Trophoblast cell (in vitro differentiated cells and primary cell): ENCODE measurements around the gene FGR.
A peak's percentile ranks its signal among the peaks of the same experiment; 100 is the strongest.
"Not testable (repeated sequence)": the region's sequence is repeated elsewhere in the genome, so short reads cannot be mapped to it uniquely, and the experiment has no call there.

Source experiments
- DNase-seq, 2 donors: peaks; one replicate each; pipeline ENCODE4 v3.0.0-alpha.2; 2016
- H2AFZ ChIP-seq: 2 replicates; pipeline ENCODE4 v1.6.1; 2013; ENCODE audit warnings: low read length, moderate library complexity, mild to moderate bottlenecking; ENCODE audit not compliant: insufficient read depth, poor library complexity
- H2AK5ac ChIP-seq: 2 replicates; pipeline ENCODE4 v1.6.1; 2013; ENCODE audit warnings: mild to moderate bottlenecking, low read length
- H2BK120ac ChIP-seq: 2 replicates; pipeline ENCODE4 v1.6.1; 2013; ENCODE audit warnings: low read length, mild to moderate bottlenecking, moderate library complexity; ENCODE audit not compliant: insufficient read depth, poor library complexity
- H2BK12ac ChIP-seq: 2 replicates; pipeline ENCODE4 v1.6.1; 2013; ENCODE audit warnings: mild to moderate bottlenecking, low read length, moderate library complexity
- H2BK5ac ChIP-seq: 2 replicates; pipeline ENCODE4 v1.6.1; 2013; ENCODE audit warnings: low read length, low read depth, moderate library complexity, mild to moderate bottlenecking; ENCODE audit not compliant: poor library complexity
- H3K14ac ChIP-seq: 2 replicates; pipeline ENCODE4 v1.6.1; 2013; ENCODE audit warnings: mild to moderate bottlenecking, low read length
- H3K18ac ChIP-seq: 2 replicates; pipeline ENCODE4 v1.6.1; 2013; ENCODE audit warnings: mild to moderate bottlenecking, low read length
- H3K23ac ChIP-seq: 2 replicates; pipeline ENCODE4 v1.6.1; 2013; ENCODE audit warnings: low read length
- H3K27ac ChIP-seq: 2 replicates; pipeline ENCODE4 v1.5.1; 2013; ENCODE audit warnings: low read depth, mild to moderate bottlenecking, inconsistent platforms, low read length, moderate library complexity
- H3K27me3 ChIP-seq: 2 replicates; pipeline ENCODE4 v1.6.1; 2013; ENCODE audit warnings: inconsistent platforms, mild to moderate bottlenecking, low read length, moderate library complexity; ENCODE audit not compliant: insufficient read depth
- H3K36me3 ChIP-seq, 2 experiments: 1 replicate in 1 of 2; 2 replicates in 1 of 2; pipeline ENCODE4 v1.6.1; 2013; ENCODE audit warnings: low read length in 2 of 2, mild to moderate bottlenecking in 2 of 2, moderate library complexity in 1 of 2; ENCODE audit not compliant: insufficient read depth in 2 of 2, control insufficient read depth in 1 of 2
- H3K4ac ChIP-seq: 2 replicates; pipeline ENCODE4 v1.6.1; 2013; ENCODE audit warnings: low read depth, mild to moderate bottlenecking, low read length, moderate library complexity
- H3K4me1 ChIP-seq, 2 experiments: 1 replicate in 1 of 2; 2 replicates in 1 of 2; pipeline ENCODE4 v1.6.1; 2013; ENCODE audit warnings: low read length in 2 of 2, mild to moderate bottlenecking in 2 of 2, moderate library complexity in 1 of 2; ENCODE audit not compliant: insufficient read depth in 2 of 2, control insufficient read depth in 1 of 2
- H3K4me2 ChIP-seq: 2 replicates; pipeline ENCODE4 v1.6.1; 2013; ENCODE audit warnings: inconsistent platforms, mild to moderate bottlenecking, low read length, moderate library complexity
- H3K4me3 ChIP-seq: 2 replicates; pipeline ENCODE4 v1.5.1; 2013; ENCODE audit warnings: mild to moderate bottlenecking, low read depth, low read length, inconsistent platforms
- H3K79me1 ChIP-seq: one replicate; pipeline ENCODE4 v1.6.1; 2013; ENCODE audit warnings: low read length
- H3K79me2 ChIP-seq: 2 replicates; pipeline ENCODE4 v1.6.1; 2013; ENCODE audit warnings: low read length, mild to moderate bottlenecking; ENCODE audit not compliant: control insufficient read depth, insufficient read depth, poor library complexity
- H3K9ac ChIP-seq: 2 replicates; pipeline ENCODE4 v1.6.1; 2013; ENCODE audit warnings: mild to moderate bottlenecking, low read length
- H3K9me3 ChIP-seq: 2 replicates; pipeline ENCODE4 v1.6.1; 2013; ENCODE audit warnings: low read depth, mild to moderate bottlenecking, control low read depth, inconsistent platforms, low read length; ENCODE audit not compliant: insufficient read depth
- H4K12ac ChIP-seq: 2 replicates; pipeline ENCODE4 v1.6.1; 2013; ENCODE audit warnings: low read depth, mild to moderate bottlenecking, low read length, moderate library complexity
- H4K8ac ChIP-seq: 2 replicates; pipeline ENCODE4 v1.6.1; 2013; ENCODE audit warnings: low read depth, mild to moderate bottlenecking, low read length, moderate library complexity
- H4K91ac ChIP-seq: one replicate; pipeline ENCODE4 v1.6.1; 2013; ENCODE audit warnings: low read depth, mild to moderate bottlenecking, low read length, moderate library complexity
- WGBS: extraction: QIAGEN DNeasy Blood & Tissue Kit; methylation state at CpG from one replicate; pipeline ENCODE4 v1.1.7; 2013; ENCODE audit warnings: missing lambda C conversion rate; ENCODE audit not compliant: insufficient read length, insufficient coverage; ENCODE audit errors: extremely low coverage; 5-methylcytosine and 5-hydroxymethylcytosine counted together

FGR gene

GRCh38 chr1:27680225-27680791 is 45.3 kb upstream of the FGR start:
- H3K4ac ChIP-seq, H3K4me3 ChIP-seq, H3K9ac ChIP-seq, H2BK120ac ChIP-seq, H2BK5ac ChIP-seq, H4K12ac ChIP-seq, H3K23ac ChIP-seq, H2BK12ac ChIP-seq, H3K27me3 ChIP-seq, H3K36me3 ChIP-seq, H3K27ac ChIP-seq, H3K9me3 ChIP-seq, H3K14ac ChIP-seq, H3K4me2 ChIP-seq, H3K4me1 ChIP-seq, H3K79me2 ChIP-seq, H3K18ac ChIP-seq, H2AK5ac ChIP-seq, DNase-seq, H4K8ac ChIP-seq, H2AFZ ChIP-seq, H4K91ac ChIP-seq: not testable (repeated sequence)
- WGBS: no CpG with 5 or more reads among the region's 2 CpGs
- peaks cover 12% of the 10 kb centered on the region for H3K79me1 ChIP-seq

GRCh38 chr1:27678747-27679146 is 43.8 kb upstream of the FGR start:
- Histone ChIP-seq H2AFZ (no peak overlapping the region), H4K12ac (no peak overlapping the region), H3K4me3 (no peak overlapping the region), H3K79me1 (peaks cover 6% of the 10 kb centered on the region), H3K79me2 (no peaks in the 10 kb centered on the region), H2BK5ac (no peak overlapping the region), H3K23ac (no peak overlapping the region), H3K18ac (no peak overlapping the region), H2BK120ac (no peak overlapping the region), H3K4me2 (no peak overlapping the region), H3K27me3 (no peaks in the 10 kb centered on the region), H3K27ac (no peak overlapping the region), H4K91ac (no peak overlapping the region), H4K8ac (no peak overlapping the region), H3K4me1 (peaks cover 0 to 2% of the 10 kb centered on the region in 2 experiments), H3K14ac (no peak overlapping the region), H3K9ac (no peak overlapping the region), H3K4ac (no peak overlapping the region), H2BK12ac (no peak overlapping the region), H2AK5ac (no peak overlapping the region), H3K36me3 (no peaks in the 10 kb centered on the region), H3K9me3 (peaks cover 6% of the 10 kb centered on the region)
- DNase-seq: no peak

GRCh38 chr1:27676410-27676809 is 41.4 kb upstream of the FGR start:
- DNase-seq: no peak
- no peak overlapping the region for H2BK5ac ChIP-seq
- no peak overlapping the region for H3K14ac ChIP-seq
- WGBS: no CpG with 5 or more reads among the region's 1 CpG
- no peak overlapping the region for H2AFZ ChIP-seq
- H3K27me3 ChIP-seq: no peaks in the 10 kb centered on the region
- H3K18ac ChIP-seq: no peak overlapping the region
- H2BK120ac ChIP-seq: no peak overlapping the region
- H3K9ac ChIP-seq: no peak overlapping the region
- no peaks in the 10 kb centered on the region for H3K36me3 ChIP-seq
- H3K4me1 ChIP-seq: peaks cover 4 to 8% of the 10 kb centered on the region in 2 experiments
- no peak overlapping the region for H3K4ac ChIP-seq
- no peak overlapping the region for H4K91ac ChIP-seq
- H4K12ac ChIP-seq: no peak overlapping the region
- H3K27ac ChIP-seq: no peak overlapping the region
- peaks cover 6% of the 10 kb centered on the region for H3K9me3 ChIP-seq
- no peak overlapping the region for H3K4me2 ChIP-seq
- H4K8ac ChIP-seq: no peak overlapping the region
- H3K79me1 ChIP-seq: no peaks in the 10 kb centered on the region
- no peak overlapping the region for H2BK12ac ChIP-seq
- H2AK5ac ChIP-seq: no peak overlapping the region
- H3K4me3 ChIP-seq: no peak overlapping the region
- no peak overlapping the region for H3K23ac ChIP-seq
- no peaks in the 10 kb centered on the region for H3K79me2 ChIP-seq

DNA sequence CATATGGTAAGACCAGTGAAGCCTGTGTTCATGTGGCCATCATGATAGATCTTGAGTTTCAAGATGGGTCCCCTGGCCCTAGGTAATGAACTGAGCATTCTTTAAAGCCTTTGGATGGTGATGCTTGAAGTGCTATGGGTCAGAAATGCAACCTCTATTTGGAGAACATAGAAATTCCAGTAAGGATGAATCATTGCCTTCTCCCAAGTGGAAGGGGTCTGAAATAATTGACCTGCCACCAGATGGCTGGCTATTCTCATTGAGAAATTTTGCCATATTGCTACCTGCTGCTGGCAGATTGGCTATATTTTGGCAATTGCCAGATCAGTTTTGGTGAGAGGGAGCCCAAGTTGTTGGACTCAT is 37.7 kb upstream of the FGR start:
- H3K4me2 ChIP-seq: peak overlapping the region; percentile 59
- no peak overlapping the region for H3K23ac ChIP-seq
- H4K8ac ChIP-seq: no peak overlapping the region
- no peaks in the 10 kb centered on the region for H3K79me2 ChIP-seq
- H3K9me3 ChIP-seq: peaks cover 2% of the 10 kb centered on the region
- no peak overlapping the region for H2BK5ac ChIP-seq
- H3K4me1 ChIP-seq: peaks cover 4 to 10% of the 10 kb centered on the region in 2 experiments
- no peak overlapping the region for H3K9ac ChIP-seq
- H3K4me3 ChIP-seq: no peak overlapping the region
- no peak overlapping the region for H4K91ac ChIP-seq
- no peaks in the 10 kb centered on the region for H3K27me3 ChIP-seq
- no peak overlapping the region for H2AFZ ChIP-seq
- no peak overlapping the region for H3K18ac ChIP-seq
- H4K12ac ChIP-seq: no peak overlapping the region
- no peaks in the 10 kb centered on the region for H3K79me1 ChIP-seq
- no peak overlapping the region for H2AK5ac ChIP-seq
- no peak overlapping the region for H2BK120ac ChIP-seq
- peak in 1 of 2 donors; percentile 81 for DNase-seq
- no peak overlapping the region for H3K4ac ChIP-seq
- no peak overlapping the region for H3K27ac ChIP-seq
- peaks cover 0 to 3% of the 10 kb centered on the region in 2 experiments for H3K36me3 ChIP-seq
- H3K14ac ChIP-seq: no peak overlapping the region
- no peak overlapping the region for H2BK12ac ChIP-seq
